ENCODE measurements around the gene ITGB8.

Gene ITGB8

DNA sequence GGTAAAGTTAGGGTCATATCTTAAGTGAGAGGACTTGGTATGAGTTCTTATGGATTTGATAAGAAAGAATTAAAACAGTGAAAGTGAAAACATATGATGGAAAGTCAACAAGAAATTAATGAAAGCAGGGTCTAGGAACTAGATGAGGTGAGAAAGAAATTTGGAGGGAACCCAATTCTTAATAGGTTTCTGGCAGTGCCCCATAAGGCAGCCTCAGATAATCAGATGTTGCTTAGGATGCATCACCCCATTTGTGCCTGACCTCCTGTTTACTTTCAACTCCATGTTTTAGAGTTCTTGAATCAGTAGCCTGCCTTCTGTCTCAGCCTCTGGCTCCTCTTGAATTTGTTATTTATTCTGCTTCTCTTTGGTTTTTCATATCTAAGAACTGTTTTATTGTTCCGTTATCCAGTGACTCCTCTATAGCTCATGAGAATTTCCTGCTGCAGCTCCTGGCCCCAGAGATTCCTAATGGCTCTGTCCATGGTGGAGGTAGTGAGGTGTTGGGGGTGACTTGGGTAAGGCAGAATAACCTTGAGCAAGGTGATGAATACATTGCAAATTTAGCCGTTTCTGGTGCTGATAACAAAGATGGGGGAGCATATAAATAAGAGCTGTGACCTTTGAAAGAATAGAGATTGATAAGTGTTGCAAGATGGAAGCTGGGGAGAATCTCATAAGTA, 17.6 kb downstream of the ITGB8 start:
- TF ChIP-seq PAX5 (IDR thresholded peaks at IDR 0.05; ENCODE audit: insufficient read depth, low read length, severe bottlenecking), result no peak
- no peak for TF ChIP-seq POU2F2 (IDR thresholded peaks at IDR 0.05; ENCODE audit: low read depth, low read length)
- no peak for TF ChIP-seq TAF1 (IDR thresholded peaks at IDR 0.05; ENCODE audit: low read depth, low read length)
- no peak for TF ChIP-seq POLR2A (IDR thresholded peaks at IDR 0.05; ENCODE audit: low read depth, low read length)
- TF ChIP-seq SPI1 (IDR thresholded peaks at IDR 0.05; ENCODE audit: low read depth, low read length), result no peak
- no peak for TF ChIP-seq POLR2AphosphoS5 (IDR thresholded peaks at IDR 0.05; ENCODE audit: low read depth, low read length)

DNA sequence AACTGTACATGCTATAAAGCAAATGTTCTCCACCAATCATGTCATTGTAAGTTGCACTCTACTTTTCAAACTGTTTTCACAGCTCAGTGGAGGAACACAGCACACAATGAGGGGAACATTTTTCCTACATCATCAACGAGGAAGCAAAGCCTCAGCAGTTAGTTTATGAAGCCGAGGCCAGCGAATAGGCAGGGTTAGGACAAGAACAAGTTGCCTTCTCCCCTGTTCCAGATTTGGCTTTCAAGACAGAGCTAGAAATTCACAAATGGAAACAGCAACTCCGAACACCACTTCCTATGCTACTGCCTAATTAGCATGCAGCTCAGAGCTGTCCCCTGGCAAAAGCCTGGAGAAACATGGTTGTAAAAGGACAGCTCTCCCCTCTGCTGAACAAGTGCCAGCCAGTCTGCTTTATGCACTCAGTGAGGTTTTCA, 19.8 kb downstream of the ITGB8 start:
- DNase-seq (ENCODE audit: insufficient read length, low spot score), result no peak
- FAIRE-seq, result no peak
- no peak for TF ChIP-seq POU2F2 (IDR thresholded peaks at IDR 0.05; ENCODE audit: low read depth, low read length)
- TF ChIP-seq PAX5 (IDR thresholded peaks at IDR 0.05; ENCODE audit: insufficient read depth, low read length, severe bottlenecking), result no peak
- TF ChIP-seq POLR2A (IDR thresholded peaks at IDR 0.05; ENCODE audit: low read depth, low read length), result no peak
- TF ChIP-seq SPI1 (IDR thresholded peaks at IDR 0.05; ENCODE audit: low read depth, low read length), result no peak
- TF ChIP-seq TAF1 (IDR thresholded peaks at IDR 0.05; ENCODE audit: low read depth, low read length), result no peak
- no peak for TF ChIP-seq POLR2AphosphoS5 (IDR thresholded peaks at IDR 0.05; ENCODE audit: low read depth, low read length)

More for the DNA sequence above, 17.6 kb downstream of the ITGB8 start:
- FAIRE-seq (no peak), DNase-seq (ENCODE audit: insufficient read length, low spot score) (no peak)

DNA sequence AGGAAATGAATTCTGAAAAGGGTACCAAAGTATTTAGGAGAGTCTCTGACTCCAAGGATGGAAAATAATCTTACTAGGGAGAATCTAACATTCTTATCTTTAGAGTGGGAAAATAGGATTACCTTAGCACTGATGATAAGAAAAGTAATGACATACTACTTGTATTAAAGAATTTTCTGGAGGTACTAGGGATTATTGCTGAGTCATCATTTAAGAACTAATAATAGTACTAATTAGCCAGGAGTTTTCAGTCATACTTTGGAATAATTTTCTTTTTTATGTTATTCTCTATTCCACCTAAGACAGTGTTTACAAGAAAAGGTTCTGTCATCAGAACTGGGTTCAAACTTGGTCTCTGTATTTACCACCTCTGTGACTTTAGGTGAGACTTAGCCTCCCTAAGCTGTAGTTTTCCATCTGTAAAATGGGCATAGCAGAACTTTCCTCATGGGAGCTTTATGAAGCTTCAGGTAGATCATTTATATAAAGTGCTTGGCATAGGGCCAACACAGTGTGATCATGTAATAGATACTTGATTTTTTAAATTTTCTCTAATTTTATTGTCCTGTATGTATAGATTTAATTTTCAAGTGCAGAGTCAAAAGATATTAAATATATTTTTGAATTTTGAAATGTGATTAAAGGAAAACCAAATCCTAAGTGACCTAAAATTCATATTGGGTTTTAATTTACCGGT, 20.4 kb downstream of the ITGB8 start:
- DNase-seq (ENCODE audit: insufficient read length, low spot score), result no peak
- no peak for FAIRE-seq
- no peak for TF ChIP-seq SPI1 (IDR thresholded peaks at IDR 0.05; ENCODE audit: low read depth, low read length)
- no peak for TF ChIP-seq POLR2AphosphoS5 (IDR thresholded peaks at IDR 0.05; ENCODE audit: low read depth, low read length)
- TF ChIP-seq POU2F2 (IDR thresholded peaks at IDR 0.05; ENCODE audit: low read depth, low read length), result no peak
- TF ChIP-seq POLR2A (IDR thresholded peaks at IDR 0.05; ENCODE audit: low read depth, low read length), result no peak
- TF ChIP-seq PAX5 (IDR thresholded peaks at IDR 0.05; ENCODE audit: insufficient read depth, low read length, severe bottlenecking), result no peak
- no peak for TF ChIP-seq TAF1 (IDR thresholded peaks at IDR 0.05; ENCODE audit: low read depth, low read length)

DNA sequence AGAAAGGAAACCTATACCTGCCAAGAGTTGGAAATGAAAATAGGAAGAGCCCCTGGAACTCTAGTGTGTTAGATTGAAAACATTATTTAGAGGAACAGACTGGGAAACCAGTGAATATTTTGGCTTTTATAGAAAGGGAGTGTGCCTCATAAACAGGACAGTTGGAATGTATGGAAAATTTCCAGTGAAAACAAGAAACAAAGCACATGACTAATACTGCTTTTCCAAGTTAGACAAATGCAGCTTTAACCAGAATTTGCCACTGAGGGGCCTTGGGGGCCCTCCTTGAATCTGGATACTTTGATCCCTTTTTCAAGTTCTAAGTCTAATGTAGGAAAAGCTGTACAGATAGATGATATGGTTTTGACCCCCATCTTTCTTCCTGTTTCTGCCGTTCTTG, 21.2 kb downstream of the ITGB8 start:
- DNase-seq (ENCODE audit: insufficient read length, low spot score) (no peak), FAIRE-seq (no peak)
- TF ChIP-seq PAX5 (IDR thresholded peaks at IDR 0.05; ENCODE audit: insufficient read depth, low read length, severe bottlenecking) (no peak), POLR2AphosphoS5 (IDR thresholded peaks at IDR 0.05; ENCODE audit: low read depth, low read length) (no peak), TAF1 (IDR thresholded peaks at IDR 0.05; ENCODE audit: low read depth, low read length) (no peak), SPI1 (IDR thresholded peaks at IDR 0.05; ENCODE audit: low read depth, low read length) (no peak), POLR2A (IDR thresholded peaks at IDR 0.05; ENCODE audit: low read depth, low read length) (no peak), POU2F2 (IDR thresholded peaks at IDR 0.05; ENCODE audit: low read depth, low read length) (no peak)

DNA sequence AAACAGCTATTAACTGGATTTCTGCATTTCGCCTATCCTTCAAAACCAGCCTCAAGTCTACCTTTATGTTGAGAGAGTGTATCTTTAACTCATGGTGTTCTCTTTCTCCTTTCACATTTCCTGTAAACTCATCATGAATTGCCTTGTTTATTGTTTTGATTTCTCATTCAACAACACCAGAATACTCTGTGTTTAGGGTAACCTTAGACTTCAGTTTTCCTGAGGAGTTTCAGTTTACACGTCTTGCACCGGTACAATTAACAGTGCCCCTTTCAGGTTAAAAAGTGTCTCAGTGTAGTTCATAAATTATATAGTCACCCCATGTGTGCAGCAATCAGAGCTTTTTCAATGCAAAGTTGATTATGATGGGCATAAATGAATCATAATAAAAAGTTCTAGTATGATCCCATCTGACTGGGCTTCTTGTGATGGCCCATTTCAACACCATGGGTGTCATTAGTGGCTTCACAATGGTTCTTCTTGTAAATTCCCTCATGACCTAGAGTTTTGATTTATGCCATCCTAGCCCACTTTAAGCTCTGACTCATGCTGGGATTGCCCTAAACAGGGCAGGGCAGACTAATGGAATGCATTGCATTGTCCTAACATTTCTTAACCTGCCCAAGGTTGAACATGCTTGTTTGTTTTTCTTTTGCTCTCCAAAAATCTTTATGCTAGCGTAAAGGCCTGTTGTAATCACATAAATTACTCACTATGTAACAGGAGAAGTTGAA, 22.0 kb downstream of the ITGB8 start:
- DNase-seq (ENCODE audit: insufficient read length, low spot score), result no peak
- TF ChIP-seq SPI1 (IDR thresholded peaks at IDR 0.05; ENCODE audit: low read depth, low read length) (no peak), POLR2AphosphoS5 (IDR thresholded peaks at IDR 0.05; ENCODE audit: low read depth, low read length) (no peak), POLR2A (IDR thresholded peaks at IDR 0.05; ENCODE audit: low read depth, low read length) (no peak), PAX5 (IDR thresholded peaks at IDR 0.05; ENCODE audit: insufficient read depth, low read length, severe bottlenecking) (no peak), TAF1 (IDR thresholded peaks at IDR 0.05; ENCODE audit: low read depth, low read length) (no peak), POU2F2 (IDR thresholded peaks at IDR 0.05; ENCODE audit: low read depth, low read length) (no peak)
- no peak for FAIRE-seq

DNA sequence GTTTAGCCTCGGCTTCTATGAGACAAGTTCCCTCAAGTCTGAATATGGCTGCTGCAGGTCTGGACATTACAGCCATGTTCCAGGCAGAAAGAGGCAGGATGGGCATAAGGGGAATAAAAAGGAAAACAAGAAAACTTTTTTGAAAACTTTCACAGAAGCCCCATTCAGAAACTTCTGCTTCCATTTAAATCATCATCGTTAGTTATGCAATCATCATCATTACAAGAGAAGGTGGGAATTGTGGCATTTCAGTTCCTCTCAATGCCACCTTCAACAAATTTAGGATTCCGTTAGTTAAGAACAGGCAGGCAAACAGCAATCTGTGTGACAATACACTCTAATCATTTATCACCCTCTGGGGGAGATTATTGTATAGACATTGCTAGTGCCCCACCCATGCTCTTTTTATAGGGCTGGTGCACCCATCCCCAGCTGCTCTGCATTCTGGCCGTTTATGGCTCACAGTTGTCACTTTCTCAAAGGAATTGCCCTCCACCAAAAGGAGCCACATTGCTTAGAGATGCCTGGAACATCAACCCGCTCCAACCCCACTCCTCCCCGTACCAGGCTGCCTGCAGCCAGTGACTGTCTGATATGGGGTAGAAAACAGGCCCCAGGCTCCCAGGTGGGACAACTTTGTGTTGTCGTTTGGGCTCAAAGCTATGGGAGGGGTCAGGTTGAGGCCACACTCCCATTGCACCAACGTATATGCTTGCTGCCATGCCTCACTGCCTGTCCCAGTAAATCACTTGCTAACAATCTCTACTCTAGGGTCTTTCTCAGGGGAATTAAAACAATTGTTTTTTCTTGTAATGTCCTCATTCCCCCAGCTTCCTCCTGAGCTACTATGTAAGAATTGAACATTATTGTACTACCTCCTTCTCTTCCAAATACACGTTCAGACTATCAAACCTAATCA, 24.2 kb downstream of the ITGB8 start:
- TF ChIP-seq TAF1 (IDR thresholded peaks at IDR 0.05; ENCODE audit: low read depth, low read length) (no peak), PAX5 (IDR thresholded peaks at IDR 0.05; ENCODE audit: insufficient read depth, low read length, severe bottlenecking) (no peak), POU2F2 (IDR thresholded peaks at IDR 0.05; ENCODE audit: low read depth, low read length) (no peak), SPI1 (IDR thresholded peaks at IDR 0.05; ENCODE audit: low read depth, low read length) (no peak), POLR2A (IDR thresholded peaks at IDR 0.05; ENCODE audit: low read depth, low read length) (no peak), POLR2AphosphoS5 (IDR thresholded peaks at IDR 0.05; ENCODE audit: low read depth, low read length) (no peak)
- no peak for FAIRE-seq
- no peak for DNase-seq (ENCODE audit: insufficient read length, low spot score)

DNA sequence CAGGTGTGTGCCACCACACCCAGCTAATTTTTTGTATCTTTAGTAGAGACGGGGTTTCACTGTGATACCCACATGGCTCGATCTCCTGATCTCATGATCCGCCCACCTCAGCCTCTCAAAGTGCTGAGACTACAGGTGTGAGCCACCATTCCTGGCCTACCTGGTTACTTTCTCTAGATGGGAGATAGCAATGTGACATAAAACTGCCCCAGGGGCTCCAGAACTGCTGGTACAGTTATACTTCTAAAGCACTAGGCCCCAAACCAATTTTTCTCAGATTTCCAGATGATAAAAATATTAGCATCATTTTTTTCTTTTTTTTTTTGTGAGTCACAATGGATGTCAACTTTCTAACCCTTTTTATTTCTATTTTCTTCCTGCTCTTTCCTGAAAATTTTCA, 27.4 kb downstream of the ITGB8 start:
- TF ChIP-seq SPI1 (IDR thresholded peaks at IDR 0.05; ENCODE audit: low read depth, low read length) (no peak), POLR2AphosphoS5 (IDR thresholded peaks at IDR 0.05; ENCODE audit: low read depth, low read length) (no peak), POU2F2 (IDR thresholded peaks at IDR 0.05; ENCODE audit: low read depth, low read length) (no peak), PAX5 (IDR thresholded peaks at IDR 0.05; ENCODE audit: insufficient read depth, low read length, severe bottlenecking) (no peak), POLR2A (IDR thresholded peaks at IDR 0.05; ENCODE audit: low read depth, low read length) (no peak), TAF1 (IDR thresholded peaks at IDR 0.05; ENCODE audit: low read depth, low read length) (no peak)
- DNase-seq (ENCODE audit: insufficient read length, low spot score) (no peak), FAIRE-seq (no peak)

DNA sequence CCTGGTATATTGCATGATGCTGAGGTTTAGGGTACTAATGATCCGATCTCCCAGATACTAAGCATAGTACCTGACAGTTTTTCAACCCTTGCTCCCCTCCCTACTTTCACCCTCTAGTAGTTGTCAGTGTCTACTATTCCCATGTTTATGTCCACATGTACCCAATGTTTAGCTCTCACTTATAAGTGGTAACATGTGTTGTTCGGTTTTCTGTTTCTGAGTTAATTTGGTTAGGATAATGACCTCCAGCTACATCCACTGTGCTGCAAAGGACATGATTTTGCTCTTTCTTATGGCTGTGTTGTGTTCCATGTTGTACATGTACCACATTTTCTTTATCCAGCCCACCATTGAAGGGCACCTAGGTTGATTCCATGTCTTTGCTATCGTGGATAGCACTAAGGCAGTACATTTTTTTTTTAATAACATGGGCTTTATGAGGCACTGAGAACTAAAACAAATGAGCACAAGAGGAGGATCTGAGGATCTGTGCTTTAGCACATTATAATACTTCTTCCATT, 28.1 kb downstream of the ITGB8 start:
- DNase-seq (ENCODE audit: insufficient read length, low spot score) (no peak), FAIRE-seq (peak; percentile 51)
- TF ChIP-seq POU2F2 (IDR thresholded peaks at IDR 0.05; ENCODE audit: low read depth, low read length) (no peak), POLR2AphosphoS5 (IDR thresholded peaks at IDR 0.05; ENCODE audit: low read depth, low read length) (no peak), PAX5 (IDR thresholded peaks at IDR 0.05; ENCODE audit: insufficient read depth, low read length, severe bottlenecking) (no peak), POLR2A (IDR thresholded peaks at IDR 0.05; ENCODE audit: low read depth, low read length) (no peak), SPI1 (IDR thresholded peaks at IDR 0.05; ENCODE audit: low read depth, low read length) (no peak), TAF1 (IDR thresholded peaks at IDR 0.05; ENCODE audit: low read depth, low read length) (no peak)

All from GM12891 (cell line).